Activated CD4-positive, alpha-beta T cell treated with anti-CD3 and anti-CD28 coated beads, Interleukin-2, amount 10 ng/mL, durations not matched to agents 24 days and 14 days (primary cell): ENCODE measurements around the gene PI4K2A. TPM values are rescaled to one million over a fixed set of nuclear protein-coding genes. Genes with fewer than 3 reads are reported as not detected.
A peak's percentile ranks its signal among the peaks of the same experiment; 100 is the strongest.
"Not testable (repeated sequence)": the region's sequence is repeated elsewhere in the genome, so short reads cannot be mapped to it uniquely, and the experiment has no call there.

Source experiments
- DNase-seq: peaks from one replicate; pipeline ENCODE4 v3.0.0; 2022
- H3K27ac Mint-ChIP-seq: one replicate; pipeline ENCODE4 v1.8.0; 2022; ENCODE audit warnings: mild to moderate bottlenecking, mixed read lengths
- H3K27me3 Mint-ChIP-seq: one replicate; pipeline ENCODE4 v1.8.0; 2022; ENCODE audit warnings: mixed read lengths
- H3K36me3 Mint-ChIP-seq: one replicate; pipeline ENCODE4 v1.8.0; 2022; ENCODE audit warnings: low read depth, mild to moderate bottlenecking, mixed read lengths
- H3K4me1 Mint-ChIP-seq: one replicate; pipeline ENCODE4 v1.8.0; 2021; ENCODE audit warnings: mixed read lengths
- H3K4me3 Mint-ChIP-seq: one replicate; pipeline ENCODE4 v1.8.0; 2022; ENCODE audit warnings: mild to moderate bottlenecking, moderate library complexity, mixed read lengths
- H3K9me3 Mint-ChIP-seq: one replicate; pipeline ENCODE4 v1.8.0; 2021; ENCODE audit warnings: mixed read lengths
- intact Hi-C: fragments of 100-400 bp; cut with micrococcal nuclease; formaldehyde crosslinking; loops from one replicate; pipeline ENCODE4 v1.15.1; 2023
- total RNA-seq: library from RNA; stranded (reverse); gene quantifications from 2 replicates; pipeline ENCODE4 v1.2.3, GENCODE V29; 2022

PI4K2A gene
- total RNA-seq, 1 donor from 2014 or later, result 17.8 TPM

DNA sequence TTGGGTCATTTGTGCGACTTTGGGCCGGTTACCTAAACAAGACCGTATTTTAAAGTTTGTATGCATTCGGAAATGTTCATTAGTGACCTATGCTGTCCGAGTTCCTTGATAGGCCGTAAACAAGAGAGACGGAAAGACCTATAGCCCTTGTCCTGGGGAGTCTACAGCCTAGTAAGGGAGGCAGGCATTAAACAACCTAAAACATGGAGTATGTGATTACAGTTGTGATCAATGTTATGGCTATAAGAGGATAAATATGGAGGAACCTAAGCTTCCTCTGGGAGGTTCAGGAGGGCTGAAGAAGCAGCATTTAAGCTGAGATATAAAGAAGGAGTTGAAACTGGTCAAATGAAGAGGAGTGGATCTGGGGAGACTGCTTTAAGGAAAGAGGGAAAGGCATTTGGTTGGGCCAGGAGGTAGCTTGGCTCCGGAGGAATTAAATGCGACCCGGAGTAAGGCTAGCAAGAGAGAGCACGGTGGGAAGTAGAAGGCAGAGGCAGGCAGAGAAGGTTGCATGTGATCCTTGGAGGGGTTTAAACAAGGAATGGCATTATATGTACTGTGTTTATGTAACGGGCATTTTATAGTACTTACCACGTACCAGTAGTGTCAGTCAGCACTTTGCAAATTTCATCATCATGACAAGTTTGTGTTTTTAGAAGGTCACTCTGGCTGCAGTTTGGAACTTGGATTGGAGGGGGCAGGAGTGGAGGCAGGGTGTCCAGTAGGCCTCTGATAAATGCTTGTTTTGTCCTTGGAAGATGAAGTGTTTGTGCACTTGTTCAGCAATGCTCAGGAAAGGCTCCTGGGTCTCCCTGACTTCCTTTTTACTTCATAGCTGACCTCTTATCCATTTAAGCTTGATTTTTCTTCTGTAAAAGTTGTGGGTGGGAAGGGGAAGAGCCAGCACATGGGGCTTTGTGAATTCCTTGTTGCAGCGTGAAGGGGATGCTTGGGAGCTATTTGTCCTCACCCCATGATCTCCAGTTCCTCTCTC, 47.6 kb downstream of the PI4K2A start:
- Mint-ChIP-seq H3K4me1 (peaks cover 14% of the 10 kb centered on the region), H3K4me3 (peak overlapping the region; percentile 82), H3K9me3 (no peaks in the 10 kb centered on the region), H3K36me3 (no peaks in the 10 kb centered on the region), H3K27me3 (peaks cover 7% of the 10 kb centered on the region), H3K27ac (peak overlapping the region; percentile 45)
- intact Hi-C loops, result loop anchor here (1.0 to 2.0 kb wide), 4 partner anchors 26 to 190 kb away; partner anchors contain the start of genes MMS19, PI4K2A, UBTD1 and ZFYVE27
- no peak for DNase-seq

DNA sequence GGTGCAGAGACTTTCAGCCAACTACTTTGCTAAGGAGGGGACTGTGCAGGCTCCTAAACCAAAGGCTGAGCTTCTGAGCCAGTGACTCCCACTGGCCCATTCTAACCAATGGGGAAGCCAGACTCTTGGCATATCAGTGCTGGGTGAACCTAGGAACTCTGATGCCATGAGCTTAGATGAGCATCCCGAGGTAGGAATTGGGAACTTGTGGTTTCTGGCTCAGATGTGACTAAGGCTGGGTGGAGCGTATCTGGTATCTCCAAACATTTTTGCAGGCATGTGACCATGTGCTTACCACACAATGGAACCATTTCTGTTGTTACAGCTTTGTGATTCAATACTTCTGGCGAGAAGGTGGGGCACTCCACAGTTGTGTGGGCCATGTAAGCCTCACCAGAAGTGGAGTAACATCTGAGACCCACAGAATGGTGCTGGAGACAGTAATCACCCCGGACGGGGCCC, 49.1 kb downstream of the PI4K2A start:
- Mint-ChIP-seq H3K4me1 (peaks cover 14% of the 10 kb centered on the region), H3K36me3 (no peaks in the 10 kb centered on the region), H3K27ac (no peak overlapping the region), H3K4me3 (no peak overlapping the region), H3K27me3 (peaks cover 10% of the 10 kb centered on the region), H3K9me3 (no peaks in the 10 kb centered on the region)
- no peak for DNase-seq
- intact Hi-C loops, result no loop called here

DNA sequence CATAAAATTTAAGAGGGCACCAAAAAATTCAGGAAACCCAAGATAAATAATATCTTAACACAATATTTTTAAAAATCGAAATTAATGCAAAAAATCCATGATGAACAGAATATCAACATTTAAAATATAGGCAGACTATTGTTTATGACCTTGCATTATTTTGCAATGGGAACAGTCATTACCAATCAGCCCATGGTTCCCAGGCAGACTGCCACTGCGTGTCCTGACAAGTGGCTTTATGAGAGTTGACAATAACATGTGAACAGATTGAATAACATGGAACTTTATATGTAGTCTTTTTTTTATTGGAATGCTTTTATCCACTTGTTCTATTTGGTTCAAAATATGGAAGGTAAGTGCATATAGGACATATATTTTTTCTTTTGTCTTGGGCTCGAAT, 49.7 kb downstream of the PI4K2A start:
- no peak overlapping the region for H3K4me3 Mint-ChIP-seq
- peaks cover 10% of the 10 kb centered on the region for H3K27me3 Mint-ChIP-seq
- peaks cover 12% of the 10 kb centered on the region for H3K4me1 Mint-ChIP-seq
- H3K36me3 Mint-ChIP-seq, result no peaks in the 10 kb centered on the region
- DNase-seq, result no peak
- no peak overlapping the region for H3K27ac Mint-ChIP-seq
- H3K9me3 Mint-ChIP-seq, result no peaks in the 10 kb centered on the region
- intact Hi-C loops, result no loop called here

DNA sequence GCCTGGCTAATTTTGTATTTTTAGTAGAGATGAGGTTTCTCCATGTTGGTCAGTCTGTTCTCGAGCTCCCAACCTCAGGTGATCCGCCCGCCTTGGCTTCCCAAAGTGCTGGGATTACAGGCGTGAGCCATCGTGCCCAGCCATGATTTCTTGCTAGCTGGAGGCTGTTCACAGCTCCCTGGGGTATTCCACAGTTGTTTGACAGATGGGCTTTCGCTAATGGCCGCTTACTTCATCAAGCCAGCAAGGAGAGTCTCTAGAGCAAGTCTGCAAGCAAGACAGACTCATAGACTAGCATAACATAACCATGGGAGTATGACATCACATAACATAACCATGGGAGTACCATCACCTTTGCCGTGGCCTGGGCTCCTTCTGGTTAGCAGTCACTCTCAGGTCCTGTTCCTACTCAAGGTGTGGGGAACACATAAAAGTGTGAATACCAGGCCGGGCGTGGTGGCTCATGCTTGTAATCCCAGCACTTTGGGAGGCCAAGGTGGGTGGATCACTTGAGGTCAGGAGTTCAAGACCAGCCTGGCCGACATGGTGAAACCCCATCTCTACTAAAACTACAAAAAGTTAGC, 57.7 kb downstream of the PI4K2A start:
- H3K27me3 Mint-ChIP-seq, H3K36me3 Mint-ChIP-seq, DNase-seq, H3K9me3 Mint-ChIP-seq, H3K4me3 Mint-ChIP-seq, H3K27ac Mint-ChIP-seq, H3K4me1 Mint-ChIP-seq, intact Hi-C loops: not testable (repeated sequence)

DNA sequence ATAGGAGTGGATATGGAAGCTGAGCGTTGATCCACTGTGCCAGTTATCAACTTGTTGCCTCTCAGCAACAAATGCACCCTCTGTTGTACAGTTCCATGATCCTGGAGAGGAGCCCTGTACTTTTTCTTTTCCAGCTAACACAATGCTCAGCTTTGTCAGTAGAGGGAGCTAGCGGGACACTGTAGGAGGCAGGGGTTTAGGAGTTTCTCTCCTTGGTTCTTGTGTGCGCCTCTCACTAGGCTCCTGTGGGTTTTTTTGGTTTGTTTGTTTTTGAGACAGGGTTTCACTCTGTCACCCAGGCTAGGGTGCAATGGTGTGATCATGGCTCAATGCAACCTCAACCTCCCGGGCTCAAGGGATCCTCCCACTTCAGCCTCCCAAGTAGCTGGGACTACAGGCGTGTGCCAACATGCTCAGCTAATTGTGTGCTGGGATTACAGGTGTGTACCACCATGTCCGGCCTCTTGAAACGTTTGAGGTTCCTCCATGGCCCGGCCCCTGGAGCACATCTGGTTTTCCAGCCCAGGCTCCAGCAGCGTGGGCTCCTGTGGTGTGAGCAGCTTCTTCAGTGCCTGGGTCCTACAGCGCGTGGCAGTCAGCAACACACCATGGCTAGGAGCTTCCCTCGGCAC, 61.1 kb downstream of the PI4K2A start:
- H3K4me1 Mint-ChIP-seq, result no peaks in the 10 kb centered on the region
- peaks cover 7% of the 10 kb centered on the region for H3K27me3 Mint-ChIP-seq
- H3K9me3 Mint-ChIP-seq, result no peaks in the 10 kb centered on the region
- H3K27ac Mint-ChIP-seq, result no peak overlapping the region
- H3K4me3 Mint-ChIP-seq, result no peak overlapping the region
- intact Hi-C loops, result loop anchor here (1.0 kb wide), 2 partner anchors 25 to 30 kb away; no protein-coding TSS in a partner anchor
- no peaks in the 10 kb centered on the region for H3K36me3 Mint-ChIP-seq
- DNase-seq, result peak; percentile 89

DNA sequence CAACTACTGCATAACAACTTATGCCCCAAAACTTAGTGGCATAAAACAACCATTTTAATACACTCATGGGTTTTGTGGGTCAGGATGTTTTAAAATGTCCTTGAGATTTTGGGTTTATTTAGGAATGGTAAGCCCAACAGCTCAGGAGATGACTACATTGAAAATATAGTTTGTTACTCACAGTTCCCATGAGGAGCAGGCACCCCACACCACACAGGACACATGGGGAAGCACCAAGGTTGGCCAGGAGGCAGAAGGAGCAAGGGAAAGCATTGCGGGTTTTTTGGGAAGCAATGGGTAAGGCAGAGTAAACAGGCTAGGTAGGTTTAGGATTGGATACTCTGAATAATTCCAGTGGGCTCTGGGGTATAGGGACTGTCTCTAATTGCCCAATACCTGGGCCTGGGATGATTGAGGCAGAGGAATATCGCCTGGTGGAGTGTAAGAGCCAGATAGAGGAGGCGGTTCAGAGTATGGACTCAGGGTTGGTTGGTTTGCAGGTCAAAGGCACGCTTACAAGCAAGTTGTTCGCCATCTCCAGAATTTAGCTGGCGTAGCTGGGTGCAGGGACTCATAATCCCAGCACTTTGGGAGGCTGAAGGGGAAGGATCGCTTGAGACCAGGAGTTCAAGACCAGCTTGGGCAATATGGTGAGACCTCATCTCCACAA, 63.1 kb downstream of the PI4K2A start:
- Mint-ChIP-seq H3K4me3 (no peak overlapping the region), H3K27ac (no peak overlapping the region), H3K36me3 (no peaks in the 10 kb centered on the region), H3K4me1 (no peaks in the 10 kb centered on the region), H3K9me3 (no peaks in the 10 kb centered on the region), H3K27me3 (peaks cover 11% of the 10 kb centered on the region)
- no peak for DNase-seq
- intact Hi-C loops, result no loop called here

DNA sequence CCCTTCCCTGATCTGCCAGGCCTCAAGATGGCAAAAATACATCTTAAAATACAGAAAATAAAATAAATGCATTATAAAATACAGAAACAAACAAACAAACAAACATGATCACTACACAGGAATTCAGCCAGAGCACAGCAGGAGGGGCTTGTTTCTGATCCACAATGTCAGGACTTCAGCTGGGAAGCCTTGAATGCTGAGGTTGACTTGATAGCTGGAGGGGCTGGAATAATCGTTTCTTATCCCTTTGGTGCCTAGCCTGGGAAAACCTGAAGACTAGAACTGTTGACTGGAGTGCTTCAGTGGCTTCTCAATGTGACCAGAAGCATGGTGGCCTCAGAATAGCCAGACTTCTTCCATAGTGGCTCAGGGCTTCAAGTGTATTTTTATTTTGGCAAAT, 63.9 kb downstream of the PI4K2A start:
- no peak overlapping the region for H3K4me3 Mint-ChIP-seq
- H3K27ac Mint-ChIP-seq, result no peak overlapping the region

DNA sequence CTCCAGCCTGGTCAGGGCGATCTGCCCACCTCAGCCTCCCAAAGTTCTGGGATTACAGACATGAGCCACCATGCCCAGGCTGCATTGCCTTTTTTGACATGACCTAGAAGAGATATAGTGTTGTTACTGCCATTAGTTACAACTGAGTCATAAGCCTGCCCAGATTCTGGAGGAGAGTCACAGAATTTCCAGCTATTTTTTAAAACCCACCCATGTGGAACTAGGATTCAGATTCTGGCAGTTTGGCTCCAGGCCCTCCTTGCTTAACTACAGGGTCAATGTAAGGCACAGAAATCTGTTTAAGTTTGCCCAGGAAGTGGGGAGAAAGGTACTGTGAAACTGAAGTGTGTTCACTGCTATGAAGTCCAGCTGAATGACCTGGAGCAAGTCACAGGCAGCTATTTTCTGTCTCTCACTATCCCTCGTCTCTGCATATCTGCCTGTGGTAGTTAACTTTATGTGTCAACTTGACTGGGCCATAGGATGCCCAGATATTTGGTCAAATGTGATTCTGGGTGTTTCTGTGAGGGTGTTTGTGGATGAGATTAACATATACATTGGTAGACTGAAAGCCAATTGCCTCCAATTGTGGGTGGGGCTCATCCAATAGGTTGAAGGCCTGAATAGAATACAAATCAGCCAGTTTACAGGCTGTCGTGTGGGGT, 64.7 kb downstream of the PI4K2A start:
- Mint-ChIP-seq H3K36me3 (no peaks in the 10 kb centered on the region), H3K27ac (no peak overlapping the region), H3K4me1 (no peaks in the 10 kb centered on the region), H3K9me3 (no peaks in the 10 kb centered on the region), H3K4me3 (no peak overlapping the region), H3K27me3 (peaks cover 18% of the 10 kb centered on the region)
- intact Hi-C loops, result no loop called here
- DNase-seq, result no peak

More for the DNA sequence above, 63.9 kb downstream of the PI4K2A start:
- Mint-ChIP-seq H3K4me1 (no peaks in the 10 kb centered on the region), H3K27me3 (peaks cover 13% of the 10 kb centered on the region), H3K9me3 (no peaks in the 10 kb centered on the region), H3K36me3 (no peaks in the 10 kb centered on the region)
- DNase-seq, result no peak
- intact Hi-C loops, result no loop called here

DNA sequence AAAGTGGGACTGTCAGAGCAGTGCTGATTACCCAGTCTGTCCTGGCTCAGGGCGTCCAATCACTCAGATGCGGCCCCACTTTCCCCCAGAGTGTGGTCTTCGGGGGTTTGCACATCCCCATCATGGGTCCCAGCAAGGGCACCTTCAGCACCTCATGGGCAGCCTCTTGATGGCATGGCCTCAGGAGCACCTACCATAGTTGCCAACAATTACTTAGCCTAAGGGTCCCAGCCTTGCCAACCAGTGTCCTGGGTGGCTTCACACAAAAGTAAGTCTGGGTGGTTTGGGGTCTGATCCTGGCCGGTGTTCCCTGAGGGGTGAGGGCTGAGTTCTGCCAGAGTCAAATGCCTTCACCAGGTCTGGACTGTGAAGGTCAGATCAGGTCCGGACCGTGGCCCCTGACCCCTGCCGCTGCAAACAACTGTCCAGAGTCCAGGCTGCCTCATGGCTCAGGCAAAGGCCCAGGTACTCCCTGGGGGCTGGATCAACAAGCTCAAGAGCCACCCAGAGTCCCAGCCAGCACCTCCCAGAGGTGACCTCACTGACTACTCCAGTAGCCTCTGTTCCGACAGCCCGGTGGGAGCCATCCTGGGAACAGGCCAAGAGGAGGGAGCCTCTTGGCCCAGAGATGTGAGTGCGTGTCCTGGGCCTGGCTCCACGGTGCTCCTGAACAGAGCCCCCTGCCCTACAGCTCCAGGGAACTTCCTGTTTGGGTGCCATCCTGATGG, 66.8 kb downstream of the PI4K2A start:
- no peaks in the 10 kb centered on the region for H3K9me3 Mint-ChIP-seq
- H3K4me1 Mint-ChIP-seq, result no peaks in the 10 kb centered on the region
- intact Hi-C loops, result no loop called here
- H3K27ac Mint-ChIP-seq, result no peak overlapping the region
- no peak overlapping the region for H3K4me3 Mint-ChIP-seq
- DNase-seq, result no peak
- no peaks in the 10 kb centered on the region for H3K36me3 Mint-ChIP-seq
- H3K27me3 Mint-ChIP-seq, result peaks cover 22% of the 10 kb centered on the region

DNA sequence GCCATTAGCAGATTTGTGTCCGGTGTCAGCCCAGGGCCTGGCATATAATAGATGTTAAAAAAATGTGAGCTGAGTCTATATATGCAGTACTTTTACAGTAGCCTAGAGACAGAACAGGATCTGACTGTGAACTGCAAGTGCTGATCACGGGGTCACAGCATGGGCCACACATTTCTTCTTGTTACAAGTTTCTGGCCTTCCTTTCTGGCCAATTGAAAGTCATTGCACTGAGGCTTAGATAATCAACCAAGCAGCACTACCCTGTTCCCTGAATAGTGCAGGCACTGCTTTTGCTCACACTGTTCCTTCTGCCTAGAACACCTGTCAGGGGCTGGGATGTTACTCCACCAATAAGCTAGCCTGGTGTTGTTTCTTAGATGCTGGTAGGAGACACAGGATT, 67.7 kb downstream of the PI4K2A start:
- no peaks in the 10 kb centered on the region for H3K36me3 Mint-ChIP-seq
- H3K4me3 Mint-ChIP-seq, result no peak overlapping the region
- no peak overlapping the region for H3K27ac Mint-ChIP-seq
- DNase-seq, result no peak
- no peaks in the 10 kb centered on the region for H3K9me3 Mint-ChIP-seq
- intact Hi-C loops, result no loop called here
- H3K27me3 Mint-ChIP-seq, result peaks cover 25% of the 10 kb centered on the region
- peaks cover 5% of the 10 kb centered on the region for H3K4me1 Mint-ChIP-seq

DNA sequence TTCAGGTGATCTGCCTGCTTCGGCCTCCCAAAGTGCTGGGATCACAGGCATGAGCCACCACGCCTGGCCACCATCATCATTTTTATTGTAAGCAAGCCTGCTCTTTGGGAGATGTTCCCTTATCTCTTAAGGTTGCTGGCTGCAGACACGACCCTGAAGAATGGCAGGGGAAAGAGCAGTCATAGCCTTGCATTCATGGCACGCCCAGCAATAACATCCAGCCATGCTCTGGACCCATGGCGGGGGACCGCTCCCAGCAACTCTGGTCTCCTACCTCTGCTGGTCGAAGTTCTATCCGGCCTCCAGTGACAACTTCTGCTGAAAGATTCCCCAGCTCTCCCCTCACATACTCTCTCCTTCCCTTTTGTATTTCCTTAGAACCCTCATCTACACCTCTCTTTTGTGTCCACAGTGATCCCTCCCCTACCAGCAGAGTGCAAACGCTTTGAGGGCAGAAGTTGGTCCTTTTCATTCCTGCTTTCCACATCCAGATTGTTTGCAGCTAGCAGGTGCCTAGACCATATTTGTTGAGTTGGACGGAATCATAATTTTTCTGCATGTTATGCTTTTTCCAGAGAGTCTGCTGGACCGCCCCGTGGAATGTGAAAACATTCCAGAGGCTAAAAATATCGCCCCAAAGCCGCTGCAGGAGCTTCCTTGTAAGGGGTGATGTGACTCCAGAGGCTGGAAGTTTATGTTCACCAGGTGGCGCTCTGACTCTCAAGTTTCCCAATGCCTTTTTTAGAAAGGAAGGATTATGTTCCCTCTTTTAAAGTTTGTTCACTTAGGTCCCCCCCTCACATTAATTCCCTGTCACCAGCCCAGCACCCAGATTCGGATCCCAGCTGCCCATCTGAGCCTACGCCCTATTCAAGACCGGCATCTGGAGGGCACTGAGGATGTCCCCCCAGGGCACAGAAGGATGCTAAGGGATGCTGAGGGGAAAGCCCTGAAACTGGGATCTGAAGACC, 68.8 kb downstream of the PI4K2A start:
- DNase-seq, result peak; percentile 82
- H3K4me1 Mint-ChIP-seq, result peaks cover 8% of the 10 kb centered on the region
- intact Hi-C loops, result loop anchor here (1.0 kb wide), 1 partner anchor 22 kb away; no protein-coding TSS in a partner anchor
- no peak overlapping the region for H3K27ac Mint-ChIP-seq
- no peaks in the 10 kb centered on the region for H3K9me3 Mint-ChIP-seq
- no peaks in the 10 kb centered on the region for H3K36me3 Mint-ChIP-seq
- H3K27me3 Mint-ChIP-seq, result peaks cover 22% of the 10 kb centered on the region
- no peak overlapping the region for H3K4me3 Mint-ChIP-seq
